Kidney (tissue), 14 donors: Measurements from ENCODE around the gene CDCP2. TPM values are rescaled to one million over a fixed set of nuclear protein-coding genes. Genes with fewer than 3 reads are reported as not detected.
"Not testable (repeated sequence)": the region's sequence is repeated elsewhere in the genome, so short reads cannot be mapped to it uniquely, and the experiment has no call there.

Source experiments
- DNase-seq, 5 donors: peaks; one replicate each; pipeline ENCODE4 v3.0.0-alpha.2; 2013 to 2020
- FAIRE-seq: peaks from 2 replicates; lab custom pipeline; 2012; peaks lifted over from hg19 to GRCh38; lab: Jason Lieb, UNC
- H3K27ac ChIP-seq, 2 donors: one replicate each; pipeline ENCODE4 v1.7.0; 2013; ENCODE audit warnings: low read depth in 2 of 2, low read length in 2 of 2, inconsistent platforms in 1 of 2
- H3K27me3 ChIP-seq: one replicate; pipeline ENCODE4 v1.7.1; 2013; ENCODE audit warnings: low read length, inconsistent platforms; ENCODE audit not compliant: control insufficient read depth, insufficient read depth
- H3K36me3 ChIP-seq, 3 donors: one replicate each; pipeline versions ENCODE4 v1.7.0 to v1.7.1; 2013; ENCODE audit warnings: low read length in 3 of 3, control low read depth in 1 of 3, inconsistent platforms in 1 of 3; ENCODE audit not compliant: insufficient read depth in 3 of 3, control insufficient read depth in 2 of 3
- H3K4me1 ChIP-seq, 3 donors: one replicate each; pipeline versions ENCODE4 v1.7.0 to v1.7.1; 2013; ENCODE audit warnings: low read length in 3 of 3, inconsistent platforms in 1 of 3, low read depth in 1 of 3; ENCODE audit not compliant: control insufficient read depth in 2 of 3, insufficient read depth in 2 of 3
- H3K4me3 ChIP-seq, 3 donors: one replicate each; pipeline versions ENCODE4 v1.7.0 to v1.8.1; 2013; ENCODE audit warnings: low read length in 3 of 3, control low read depth in 1 of 3, inconsistent platforms in 1 of 3
- H3K9ac ChIP-seq, 3 donors: one replicate each; pipeline versions ENCODE4 v1.7.0 to v1.7.1; 2013; ENCODE audit warnings: low read length in 3 of 3, control low read depth in 1 of 3, inconsistent platforms in 1 of 3
- H3K9me3 ChIP-seq, 3 donors: one replicate each; pipeline versions ENCODE4 v1.7.0 to v1.7.1; 2013; ENCODE audit warnings: low read length in 3 of 3, control low read depth in 1 of 3, inconsistent platforms in 1 of 3; ENCODE audit not compliant: control insufficient read depth in 2 of 3, insufficient read depth in 1 of 3
- intact Hi-C: fragments of 100-400 bp; cut with DNase I; formaldehyde crosslinking; loops from one replicate; pipeline ENCODE4 v1.11.1; 2022
- polyA plus RNA-seq: library from polyadenylated mRNA; stranded (reverse); fragments of 350-450 nt; fragmentation: Illumina TruSeq; extraction: RNeasy Lipid Tissue Mini Kit (QIAGEN cat#74804); gene quantifications from one replicate; pipeline ENCODE4 v1.2.3, GENCODE V29; 2014; ENCODE audit warnings: low read depth, low replicate concordance; ENCODE audit not compliant: insufficient read depth
- total RNA-seq: library from RNA; stranded (reverse); fragmentation: NEBNext Ultra II Directional; extraction: Animal tissue kit (Norgen Biotek cat#: 25700); gene quantifications from one replicate; pipeline ENCODE4 v1.2.1, GENCODE V29; 2021
- TF ChIP-seq, protein P1 (sequence below): IDR thresholded peaks from 3 replicates; pipeline ENCODE4 v1.5.1; 2012; ENCODE audit warnings: mild to moderate bottlenecking, moderate library complexity, borderline replicate concordance; ENCODE audit not compliant: insufficient read depth; ENCODE audit errors: extremely low read depth
- donor health status: control.
- donor health status: control.
- donor health status: control.
- donor health status: control.
- donor health status: control.
- donor health status: DM: yes; HTN: yes; CAD: no.
- donor health status: Normal renal cell carcinoma (clear cell type).

The CDCP2 gene
- total and polyA plus RNA-seq, 2 donors from 2014 or later: 0.54 TPM; not detected in 1

DNA sequence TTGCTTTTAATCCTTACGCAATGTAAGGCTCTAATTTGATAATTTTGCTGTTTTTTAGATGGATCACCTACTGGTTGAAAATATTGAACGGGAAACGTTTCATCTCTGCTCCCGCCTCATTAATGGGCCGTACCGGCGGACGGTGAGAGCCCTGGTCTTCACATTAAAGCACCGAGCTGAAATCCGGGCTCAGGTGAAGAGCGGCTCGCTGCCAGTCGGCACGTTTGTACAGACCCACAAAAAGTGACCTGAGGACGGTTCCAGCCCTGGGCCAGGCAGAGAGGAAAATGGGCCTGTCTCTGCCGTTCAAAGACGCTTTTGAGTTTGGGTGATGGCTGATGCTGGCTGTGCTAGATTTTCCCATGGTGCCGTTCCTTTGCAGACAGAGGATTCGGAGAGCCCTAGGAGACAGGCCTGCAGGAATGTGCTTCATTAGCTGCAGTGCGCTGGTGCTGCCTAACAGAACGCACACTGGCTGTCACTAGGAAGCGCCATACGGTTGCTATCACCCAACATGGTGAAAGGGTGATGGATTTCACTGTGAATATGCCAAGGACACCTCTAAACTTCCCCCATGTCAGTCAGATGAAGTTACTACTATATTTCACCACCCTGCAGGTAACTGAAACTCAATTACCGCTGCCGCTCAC lies 56.4 kb downstream of the CDCP2 start:
- intact Hi-C loops: no loop called here
- TF ChIP-seq, protein P1, sequence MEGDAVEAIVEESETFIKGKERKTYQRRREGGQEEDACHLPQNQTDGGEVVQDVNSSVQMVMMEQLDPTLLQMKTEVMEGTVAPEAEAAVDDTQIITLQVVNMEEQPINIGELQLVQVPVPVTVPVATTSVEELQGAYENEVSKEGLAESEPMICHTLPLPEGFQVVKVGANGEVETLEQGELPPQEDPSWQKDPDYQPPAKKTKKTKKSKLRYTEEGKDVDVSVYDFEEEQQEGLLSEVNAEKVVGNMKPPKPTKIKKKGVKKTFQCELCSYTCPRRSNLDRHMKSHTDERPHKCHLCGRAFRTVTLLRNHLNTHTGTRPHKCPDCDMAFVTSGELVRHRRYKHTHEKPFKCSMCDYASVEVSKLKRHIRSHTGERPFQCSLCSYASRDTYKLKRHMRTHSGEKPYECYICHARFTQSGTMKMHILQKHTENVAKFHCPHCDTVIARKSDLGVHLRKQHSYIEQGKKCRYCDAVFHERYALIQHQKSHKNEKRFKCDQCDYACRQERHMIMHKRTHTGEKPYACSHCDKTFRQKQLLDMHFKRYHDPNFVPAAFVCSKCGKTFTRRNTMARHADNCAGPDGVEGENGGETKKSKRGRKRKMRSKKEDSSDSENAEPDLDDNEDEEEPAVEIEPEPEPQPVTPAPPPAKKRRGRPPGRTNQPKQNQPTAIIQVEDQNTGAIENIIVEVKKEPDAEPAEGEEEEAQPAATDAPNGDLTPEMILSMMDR: no peak
- Histone ChIP-seq H3K36me3 (peaks cover 0 to 3% (median 2%) of the 10 kb centered on the region in 3 donors), H3K27ac (no peak overlapping the region), H3K9me3 (no peaks in the 10 kb centered on the region), H3K27me3 (no peaks in the 10 kb centered on the region), H3K9ac (no peak overlapping the region), H3K4me1 (peaks cover 0 to 9% (median 2%) of the 10 kb centered on the region in 3 donors), H3K4me3 (no peak overlapping the region)
- FAIRE-seq (no peak), DNase-seq (peak in 3 of 5 donors; percentile 51 to 68 (median 66))

DNA sequence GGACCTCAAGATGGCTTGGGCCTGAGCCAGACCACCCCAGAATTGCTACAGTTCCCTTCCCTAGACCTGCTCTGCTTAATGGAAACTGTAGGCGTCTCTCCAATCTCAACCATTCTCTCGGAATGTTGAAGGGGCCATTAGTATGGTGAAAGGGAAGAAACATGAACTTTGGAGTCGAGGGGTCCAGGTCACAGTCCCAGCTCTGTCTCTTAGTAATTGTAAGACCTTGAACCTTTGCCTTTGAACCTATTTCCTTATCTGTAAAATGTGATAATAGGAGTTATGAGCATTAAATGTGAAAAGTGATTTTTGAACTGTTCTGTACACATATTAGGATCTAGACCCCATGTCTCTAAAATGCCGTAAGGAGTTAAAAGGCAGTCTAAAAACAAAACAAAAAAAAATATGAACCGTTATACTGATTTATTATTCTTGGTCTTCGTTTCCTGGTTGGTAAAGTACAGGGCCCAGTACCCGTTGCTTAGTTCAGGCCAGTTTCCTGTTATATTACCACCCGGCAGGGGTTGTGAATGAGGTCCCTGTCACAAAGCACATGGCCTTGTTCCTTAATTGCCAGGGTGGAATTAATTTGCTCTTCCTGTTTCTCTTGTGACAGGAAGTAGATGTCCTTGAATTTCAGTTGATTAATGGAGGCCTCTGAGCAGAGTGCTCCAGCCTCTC lies 57.1 kb downstream of the CDCP2 start:
- intact Hi-C loops: no loop called here
- no peak overlapping the region for H3K9ac ChIP-seq
- peaks cover 0 to 9% (median 2%) of the 10 kb centered on the region in 3 donors for H3K4me1 ChIP-seq

DNA sequence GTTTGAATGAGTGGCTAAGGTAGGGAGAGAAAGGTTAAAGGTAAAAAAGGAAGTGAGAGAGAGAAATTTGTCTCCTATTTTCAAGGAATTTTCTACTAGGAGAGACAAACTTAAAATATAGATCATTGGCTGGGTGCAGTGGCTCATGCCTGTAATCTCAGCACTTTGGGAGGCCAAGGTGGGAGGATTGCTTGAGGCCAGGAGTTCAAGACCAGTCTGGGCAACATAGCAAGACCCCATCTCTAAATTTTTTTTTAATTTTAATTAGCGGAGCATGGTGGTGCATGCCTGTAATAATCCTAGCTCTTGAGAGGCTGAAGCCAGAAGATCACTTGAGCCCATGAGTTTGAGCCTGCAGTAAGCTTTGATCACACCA lies 58.1 kb downstream of the CDCP2 start:
- H3K27ac ChIP-seq, DNase-seq, H3K4me1 ChIP-seq, H3K4me3 ChIP-seq, H3K9me3 ChIP-seq, FAIRE-seq, H3K27me3 ChIP-seq, H3K36me3 ChIP-seq, intact Hi-C loops, H3K9ac ChIP-seq: not testable (repeated sequence)

More for the DNA sequence above, 57.1 kb downstream of the CDCP2 start:
- H3K4me3 ChIP-seq: no peak overlapping the region
- DNase-seq (peak in 3 of 5 donors; percentile 38 to 79 (median 58)), FAIRE-seq (no peak)
- H3K27me3 ChIP-seq: no peaks in the 10 kb centered on the region
- TF ChIP-seq, protein P1: no peak
- H3K9me3 ChIP-seq: no peaks in the 10 kb centered on the region
- no peak overlapping the region for H3K27ac ChIP-seq
- H3K36me3 ChIP-seq: peaks cover 0 to 3% (median 2%) of the 10 kb centered on the region in 3 donors

- Histone ChIP-seq H3K9ac (no peak overlapping the region), H3K4me1 (peaks cover 0 to 9% (median 2%) of the 10 kb centered on the region in 3 donors), H3K27ac (no peak overlapping the region), H3K9me3 (no peaks in the 10 kb centered on the region), H3K4me3 (no peak overlapping the region), H3K36me3 (peaks cover 0 to 6% (median 2%) of the 10 kb centered on the region in 3 donors), H3K27me3 (no peaks in the 10 kb centered on the region)
- DNase-seq: no peak
- FAIRE-seq: no peak
- TF ChIP-seq, protein P1: no peak
- intact Hi-C loops: no loop called here
Measured at GRCh38 chr1:54094001-54094729, 58.6 kb downstream of the CDCP2 start.
